GM19397 (cell line): Measurements from ENCODE around the gene EMILIN3.

Experiments used
- ATAC-seq: cut with Tn5 transposase; IDR thresholded peaks from one replicate; pipeline ENCODE4 v1.9.1; 2021; ENCODE audit warnings: mild to moderate bottlenecking, moderate library complexity; ENCODE audit not compliant: unreplicated experiment

EMILIN3 gene

DNA sequence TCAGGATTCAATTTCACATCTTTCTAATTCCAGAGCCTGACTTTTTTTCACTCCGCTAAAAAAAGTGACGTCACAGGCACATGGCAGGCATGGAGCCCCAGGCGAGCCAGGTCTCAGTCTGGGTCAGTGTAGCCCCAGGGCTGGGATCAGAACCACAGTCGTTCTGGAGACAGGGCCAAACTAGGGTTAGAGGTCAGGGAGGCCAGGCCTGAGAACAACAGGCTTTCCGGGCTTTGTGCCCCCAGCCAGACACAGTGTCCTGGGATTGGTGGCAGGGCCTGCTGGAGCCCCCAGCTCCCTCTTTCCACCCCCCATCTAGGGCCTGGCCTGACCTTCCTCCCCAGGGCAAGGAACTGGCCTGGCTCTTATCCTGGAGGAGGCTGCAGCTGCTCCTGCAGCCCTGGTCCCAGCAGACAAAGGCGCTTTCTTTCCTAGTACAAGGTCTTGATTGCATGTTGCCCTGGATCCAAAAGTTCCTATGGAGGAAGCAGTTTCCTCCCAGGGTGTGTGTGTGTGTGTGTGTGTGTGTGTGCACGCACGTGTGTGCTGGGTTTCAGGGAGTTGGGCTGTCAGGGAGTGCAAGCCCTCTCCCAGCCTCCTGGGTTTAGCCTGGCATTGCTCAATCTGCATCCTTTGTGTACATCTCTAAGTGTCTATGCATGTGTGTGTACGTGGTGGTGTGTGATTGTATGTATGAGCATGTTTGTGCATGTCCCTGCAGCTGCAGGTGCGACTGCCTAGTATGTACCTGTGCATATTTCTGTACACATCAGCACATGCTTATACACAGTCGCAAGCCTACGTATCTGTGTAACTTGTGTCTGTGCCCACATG, 26.5 kb upstream of the EMILIN3 start:
- ATAC-seq, result no peak

DNA sequence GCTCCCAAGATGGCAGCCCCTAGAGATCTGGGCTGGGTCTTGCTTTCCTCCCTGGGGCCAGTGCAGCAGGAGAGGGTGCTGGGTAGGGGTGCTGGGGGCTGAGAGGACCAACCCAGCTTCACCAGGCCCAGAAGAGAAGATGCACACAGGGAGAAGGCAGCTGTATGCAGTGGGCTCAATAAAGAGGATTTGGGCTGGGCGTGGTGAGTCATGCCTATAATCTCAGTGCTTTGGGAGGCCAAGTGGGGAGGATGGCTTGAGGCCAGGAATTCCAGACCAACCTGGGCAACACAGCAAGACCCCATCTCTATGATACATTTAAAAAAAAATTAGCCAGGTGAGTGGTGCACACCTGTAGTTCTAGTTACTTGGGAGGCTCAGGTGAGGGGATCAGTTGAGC, 25.7 kb upstream of the EMILIN3 start:
- no peak for ATAC-seq

- no peak for ATAC-seq
Observed at GRCh38 chr20:41391587-41392001, 25.0 kb upstream of the EMILIN3 start.

- ATAC-seq, result no peak
Observed at GRCh38 chr20:41390889-41391288, 24.3 kb upstream of the EMILIN3 start.

GRCh38 chr20:41387444-41387851, 20.8 kb upstream of the EMILIN3 start:
- no peak for ATAC-seq

GRCh38 chr20:41386502-41387427, 20.1 kb upstream of the EMILIN3 start:
- ATAC-seq, result no peak

DNA sequence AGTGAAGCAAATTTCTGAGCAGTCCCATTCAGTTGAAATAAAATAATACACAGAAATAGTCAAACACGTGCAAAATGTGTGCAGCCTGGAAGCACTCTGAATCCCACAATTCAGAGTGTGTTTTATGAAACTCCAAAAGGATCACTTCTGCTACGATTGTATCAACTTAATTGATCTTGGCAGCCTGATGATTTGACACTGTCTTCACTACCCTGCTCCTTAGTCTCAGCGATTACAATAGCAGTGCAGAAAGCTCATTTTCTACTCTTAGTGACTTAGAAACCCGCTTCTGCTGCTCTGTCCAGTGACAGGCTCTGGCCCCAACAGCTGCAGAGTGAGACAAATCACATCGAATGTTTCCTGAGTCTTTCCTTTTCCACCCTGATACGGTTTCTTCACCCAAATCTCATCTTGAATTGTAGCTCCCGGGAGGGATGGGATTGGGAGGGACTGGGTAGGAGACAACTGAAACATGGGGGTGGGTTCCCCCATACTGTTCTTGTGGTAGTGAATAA, 16.2 kb upstream of the EMILIN3 start:
- ATAC-seq, result no peak

- no peak for ATAC-seq
Observed at GRCh38 chr20:41380551-41381193, 14.1 kb upstream of the EMILIN3 start.

DNA sequence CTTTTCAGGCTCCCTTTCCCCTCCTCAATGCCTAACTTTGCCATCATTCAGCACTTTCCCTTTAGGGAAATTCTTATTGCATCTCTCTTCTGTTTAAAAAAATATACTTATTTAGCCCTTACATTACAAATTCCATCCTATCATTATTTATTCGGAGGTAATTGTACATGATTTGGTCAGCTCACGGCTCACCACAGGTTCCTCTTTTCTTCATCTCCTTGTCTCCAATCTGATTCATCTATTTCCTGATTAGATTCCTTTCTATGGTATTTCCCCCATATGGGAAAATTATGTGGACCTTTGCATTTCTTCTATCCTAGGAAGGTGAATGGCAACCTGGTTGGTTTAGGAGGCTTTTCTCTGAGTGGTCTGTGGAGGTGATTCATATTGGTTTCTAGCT, 12.9 kb upstream of the EMILIN3 start:
- no peak for ATAC-seq

DNA sequence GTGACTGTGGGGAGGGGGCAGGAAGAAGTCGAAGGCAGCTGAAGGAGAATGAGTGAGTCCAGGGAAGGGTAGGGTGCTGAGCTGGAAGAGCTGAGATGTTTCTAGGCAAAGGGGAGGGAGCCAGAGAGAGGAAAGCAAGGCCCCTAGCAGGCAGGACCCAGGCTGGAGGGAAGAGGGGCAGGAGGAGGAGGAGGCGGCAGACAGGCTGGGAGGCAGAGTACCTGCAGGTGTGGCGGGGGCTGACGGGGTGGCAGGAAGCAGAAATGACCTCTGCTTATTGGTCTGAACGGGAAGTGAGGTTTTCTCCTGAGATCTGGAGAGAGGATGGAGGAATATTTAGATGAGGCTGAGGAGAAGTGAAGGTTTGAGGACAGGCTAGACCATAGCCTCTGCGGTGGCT, 10.7 kb upstream of the EMILIN3 start:
- no peak for ATAC-seq

DNA sequence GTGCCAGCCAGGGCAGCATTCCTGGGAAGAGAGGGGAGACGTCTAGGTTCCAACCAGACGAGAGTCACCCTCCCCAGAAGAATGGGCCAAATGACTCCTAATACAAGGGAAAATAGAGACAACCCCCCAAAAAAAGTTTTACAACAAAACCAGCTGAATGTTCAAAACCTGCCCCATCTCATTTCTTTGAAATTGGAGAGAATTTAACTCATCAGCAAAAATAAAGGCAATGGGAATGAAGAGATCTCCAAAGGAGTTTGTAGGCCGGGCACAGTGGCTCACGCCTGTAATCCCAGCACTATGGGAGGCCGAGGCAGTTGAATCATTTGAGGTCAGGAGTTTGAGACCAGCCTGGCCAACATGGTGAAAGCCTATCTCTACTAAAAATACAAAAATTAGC, 9.7 kb upstream of the EMILIN3 start:
- ATAC-seq, result no peak

- no peak for ATAC-seq
Observed at GRCh38 chr20:41375846-41376245, 9.2 kb upstream of the EMILIN3 start.

- ATAC-seq, result no peak
Observed at GRCh38 chr20:41373931-41374920, 7.6 kb upstream of the EMILIN3 start.

- ATAC-seq, result no peak
Observed at GRCh38 chr20:41373251-41373783, 6.7 kb upstream of the EMILIN3 start.

GRCh38 chr20:41371371-41371770, 4.8 kb upstream of the EMILIN3 start:
- no peak for ATAC-seq

DNA sequence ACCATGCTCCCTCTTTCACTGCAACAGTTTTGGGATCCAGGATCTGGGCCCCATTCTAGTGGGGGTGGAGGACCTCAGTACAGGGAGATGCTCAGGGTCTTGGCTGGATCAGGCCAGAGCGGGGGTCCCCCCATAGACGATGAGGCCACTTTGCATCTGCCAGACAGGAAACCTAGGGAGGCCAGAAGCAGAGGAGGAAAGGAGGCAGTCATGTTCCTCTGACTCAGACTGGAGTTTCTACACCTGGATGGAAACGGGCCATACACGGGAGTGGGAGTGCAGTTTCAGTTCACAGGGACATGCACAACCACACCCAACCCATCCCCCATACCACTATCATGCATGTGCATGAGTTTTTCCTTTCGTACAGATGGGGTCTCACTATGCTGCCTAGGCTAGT, 3.6 kb upstream of the EMILIN3 start:
- no peak for ATAC-seq

DNA sequence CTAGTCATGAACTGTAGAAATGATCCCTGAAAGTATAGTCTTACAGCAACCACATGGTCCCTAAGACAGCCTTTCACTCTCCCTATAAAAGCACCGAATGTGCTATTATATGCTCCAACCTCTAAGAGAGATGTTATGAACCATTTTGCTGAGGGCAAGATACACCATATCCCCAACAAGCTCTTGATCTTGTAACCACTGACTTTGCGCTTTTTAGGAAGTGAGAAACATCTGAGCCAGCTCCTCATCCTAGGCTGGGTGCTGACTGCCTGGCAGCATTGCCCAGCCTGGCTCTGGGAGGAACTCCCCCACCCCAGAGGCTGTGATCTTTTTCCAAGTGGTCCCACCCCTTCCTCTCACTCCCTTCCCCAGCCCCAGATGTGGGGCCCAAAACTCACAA, 3.1 kb upstream of the EMILIN3 start:
- no peak for ATAC-seq

GRCh38 chr20:41367956-41368355, 1.3 kb upstream of the EMILIN3 start:
- no peak for ATAC-seq

GRCh38 chr20:41367393-41367695, 726 bp upstream of the EMILIN3 start:
- ATAC-seq, result no peak
